ENCODE measurements around the gene TIMM17B. TPM values are rescaled to one million over a fixed set of nuclear protein-coding genes. Genes with fewer than 3 reads are reported as not detected.
A peak's percentile ranks its signal among the peaks of the same experiment; 100 is the strongest.

The TIMM17B gene
- polyA plus RNA-seq, 6 donors from 2014 or later: 77.1 to 97.2 (median 86.4) TPM

GRCh38 chrX:48914593-48915493 lies 17.3 kb upstream of the TIMM17B start:
- no peaks in the 10 kb centered on the region for H3K27me3 Mint-ChIP-seq
- peaks cover 48 to 70% (median 51%) of the 10 kb centered on the region in 3 donors for H3K4me1 Mint-ChIP-seq
- ATAC-seq (ENCODE audit: low read depth in 2 of 2): no peak
- H3K27ac Mint-ChIP-seq: peak overlapping the region in 5 of 6 donors; percentile 63 to 96 (median 94)
- no peak for DNase-seq
- H3K36me3 Mint-ChIP-seq: peaks cover 11 to 17% of the 10 kb centered on the region in 2 donors
- H3K4me3 Mint-ChIP-seq: peak overlapping the region in 7 of 8 donors; percentile 42 to 95 (median 79)
- H3K9me3 Mint-ChIP-seq: peaks cover 0 to 7% (median 0%) of the 10 kb centered on the region in 7 donors

DNA sequence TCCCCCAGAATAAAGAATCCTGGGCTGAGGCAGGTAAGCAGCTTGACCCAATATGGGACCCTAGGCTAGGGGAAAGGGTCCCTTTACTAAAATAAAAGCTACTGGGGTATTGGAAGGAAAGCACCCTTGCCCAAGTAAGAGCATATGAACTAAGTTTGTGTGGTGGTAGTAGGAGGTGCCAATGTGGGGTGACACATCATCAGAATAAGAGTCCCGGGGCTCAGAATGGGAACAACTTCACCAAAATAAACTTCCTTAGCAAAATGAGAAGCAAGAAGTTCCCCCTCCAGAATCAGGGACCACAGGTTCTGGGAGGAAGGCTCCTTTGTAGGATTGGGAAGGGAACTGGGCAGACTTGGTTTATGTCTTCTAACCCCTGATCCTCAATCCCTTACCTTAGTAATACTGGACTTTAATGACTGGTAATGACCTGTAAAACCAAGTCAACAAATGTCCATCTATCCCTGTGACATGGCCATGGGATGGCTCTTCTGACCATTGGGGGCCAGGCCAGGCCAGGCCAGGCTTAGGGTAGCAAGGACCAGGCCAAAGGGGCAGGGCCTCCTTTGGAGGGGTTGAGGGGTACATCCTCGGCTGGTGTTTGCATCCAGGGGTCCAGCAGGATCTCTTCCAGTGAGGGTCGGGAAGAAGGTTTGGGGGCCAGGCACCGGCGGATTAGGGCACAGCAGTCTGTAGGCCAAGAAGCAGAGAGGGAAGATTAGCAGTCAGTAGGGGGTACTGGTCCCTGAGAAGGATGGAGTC lies 16.2 kb upstream of the TIMM17B start:
- Mint-ChIP-seq H3K27me3 (no peaks in the 10 kb centered on the region), H3K27ac (peak overlapping the region; percentile 23 to 96 (median 70)), H3K4me1 (peaks cover 42 to 67% (median 44%) of the 10 kb centered on the region in 3 donors), H3K4me3 (peak overlapping the region in 6 of 8 donors; percentile 29 to 93 (median 47)), H3K36me3 (peaks cover 11 to 17% of the 10 kb centered on the region in 2 donors), H3K9me3 (peaks cover 0 to 7% (median 0%) of the 10 kb centered on the region in 7 donors)
- ATAC-seq (ENCODE audit: low read depth in 2 of 2) (no peak), DNase-seq (no peak)

DNA sequence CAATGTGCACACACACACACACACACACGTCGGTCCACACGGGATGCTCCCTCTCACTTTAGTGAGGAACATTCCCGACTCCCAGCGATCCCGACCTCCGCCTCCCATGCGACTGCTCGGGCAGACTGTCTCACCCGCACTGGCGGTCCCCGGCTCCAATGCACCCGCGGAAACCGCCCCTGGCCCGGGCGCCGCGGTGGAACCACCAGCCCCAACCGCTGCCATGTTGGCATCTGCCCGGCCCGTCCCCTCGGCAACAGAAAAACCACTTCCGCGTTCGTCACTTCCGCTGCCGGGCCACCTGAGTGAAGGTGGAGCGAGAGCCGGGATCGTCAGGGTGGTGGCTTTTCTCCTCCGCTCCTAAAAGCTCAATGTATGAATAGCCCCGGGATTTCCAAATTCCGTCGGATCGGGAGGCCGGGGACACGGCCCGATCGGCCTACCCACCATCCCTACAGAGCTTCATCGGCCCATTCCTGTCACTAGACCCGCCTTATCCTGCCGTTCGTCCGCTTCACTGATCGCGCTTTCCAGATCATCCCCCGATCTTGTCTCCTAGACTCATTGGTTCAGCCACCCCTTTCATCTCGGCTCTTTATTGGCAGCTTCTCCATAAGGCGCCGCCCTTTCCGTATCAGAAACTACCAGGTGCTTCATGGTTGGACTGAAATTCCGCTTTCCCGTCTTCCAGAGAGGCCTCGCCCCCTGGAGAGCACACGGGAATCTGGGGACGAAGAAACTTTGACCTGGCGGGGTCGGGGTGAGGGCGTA lies 14.0 kb upstream of the TIMM17B start, which contains the start of gene SLC35A2:
Gene SLC35A2 (minus strand): TSS at position 235 of the 771 bp plus-strand sequence. CDS start 10 bp downstream, at position 225.
- Mint-ChIP-seq H3K4me1 (peaks cover 30 to 53% (median 32%) of the 10 kb centered on the region in 3 donors), H3K27ac (peak within 1 kb of the TSS; percentile 95 to 99 (median 96))

DNA sequence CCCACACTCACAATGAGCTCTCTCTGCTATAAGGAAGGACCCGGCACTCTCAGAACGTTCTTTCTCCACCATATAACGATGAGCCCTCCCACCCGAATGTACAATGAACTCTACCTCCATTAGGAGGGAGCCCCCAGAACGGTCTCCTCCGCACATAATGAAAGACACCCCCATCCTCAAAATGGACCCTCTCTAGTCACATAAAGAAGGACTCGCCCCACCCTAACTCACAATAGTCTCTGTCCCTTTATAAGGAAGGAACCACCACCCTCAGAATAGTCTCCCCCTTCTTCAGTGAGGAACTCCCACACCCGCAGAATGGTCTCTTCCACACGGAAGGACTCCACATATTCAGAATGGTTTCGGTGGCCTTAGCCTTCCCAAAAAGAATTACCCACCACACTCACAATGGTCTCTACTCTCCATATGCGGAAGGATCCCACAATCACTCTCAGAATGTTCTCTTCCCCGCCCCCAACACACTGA lies 13.4 kb upstream of the TIMM17B start:
- ATAC-seq (ENCODE audit: low read depth in 2 of 2) (peak; percentile 19 to 29), DNase-seq (no peak)
- Mint-ChIP-seq H3K4me1 (peaks cover 30 to 47% (median 32%) of the 10 kb centered on the region in 3 donors), H3K4me3 (peak overlapping the region; percentile 78 to 95 (median 92)), H3K36me3 (no peaks in the 10 kb centered on the region), H3K27ac (peak overlapping the region; percentile 95 to 99 (median 96)), H3K9me3 (peaks cover 0 to 3% (median 0%) of the 10 kb centered on the region in 7 donors), H3K27me3 (no peaks in the 10 kb centered on the region)

More for the DNA sequence above, 14.0 kb upstream of the TIMM17B start, which contains the start of gene SLC35A2:
- DNase-seq (peak; percentile 82), ATAC-seq (ENCODE audit: low read depth in 2 of 2) (peak; percentile 74 to 78)
- H3K27me3 Mint-ChIP-seq: no peaks in the 10 kb centered on the region
- no peaks in the 10 kb centered on the region for H3K36me3 Mint-ChIP-seq
- peak within 1 kb of the TSS; percentile 78 to 95 (median 92) for H3K4me3 Mint-ChIP-seq
- H3K9me3 Mint-ChIP-seq: peaks cover 0 to 3% (median 0%) of the 10 kb centered on the region in 7 donors

DNA sequence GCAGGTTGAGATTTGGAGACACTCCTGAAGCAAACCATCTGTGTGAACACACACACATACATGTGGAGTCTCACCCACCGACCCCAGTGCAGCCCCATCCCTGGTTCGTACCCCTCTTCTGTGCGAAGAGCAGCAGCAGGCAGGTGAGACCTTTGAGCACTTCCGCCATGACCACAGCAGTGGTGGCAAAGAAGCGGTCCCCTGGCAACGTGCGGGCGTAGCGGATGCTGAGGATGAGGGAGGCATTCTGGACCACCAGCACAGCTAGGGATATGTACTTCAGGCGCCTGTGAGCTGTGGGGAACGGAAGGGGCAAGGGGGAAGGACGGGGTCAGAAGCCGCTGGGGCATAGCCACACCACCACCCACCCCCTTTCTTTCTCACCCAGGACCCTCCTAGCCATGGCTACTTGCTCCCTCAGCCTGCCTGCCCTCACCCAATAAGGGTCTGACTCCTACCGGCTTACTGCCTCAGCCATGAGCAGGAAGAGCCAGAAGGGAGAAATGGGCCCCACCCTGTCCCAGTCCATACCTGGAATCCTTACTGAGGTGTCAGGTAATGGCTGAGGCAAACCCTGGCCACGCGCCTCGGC lies 12.2 kb upstream of the TIMM17B start:
- no peak for ATAC-seq (ENCODE audit: low read depth in 2 of 2)
- Mint-ChIP-seq H3K4me3 (peak overlapping the region in 4 of 8 donors; percentile 50 to 93 (median 91)), H3K27ac (peak overlapping the region in 1 of 6 donors; percentile 95), H3K9me3 (peaks cover 0 to 3% (median 0%) of the 10 kb centered on the region in 7 donors), H3K27me3 (no peaks in the 10 kb centered on the region), H3K4me1 (peaks cover 27 to 38% (median 32%) of the 10 kb centered on the region in 3 donors), H3K36me3 (no peaks in the 10 kb centered on the region)
- DNase-seq: no peak

- Mint-ChIP-seq H3K27ac (peak overlapping the region in 2 of 6 donors; percentile 21 to 59), H3K4me3 (peak overlapping the region in 1 of 8 donors; percentile 93), H3K27me3 (no peaks in the 10 kb centered on the region), H3K4me1 (peaks cover 19 to 27% (median 21%) of the 10 kb centered on the region in 3 donors), H3K36me3 (no peaks in the 10 kb centered on the region), H3K9me3 (peaks cover 0 to 3% (median 0%) of the 10 kb centered on the region in 7 donors)
- ATAC-seq (ENCODE audit: low read depth in 2 of 2) (no peak), DNase-seq (no peak)
These were observed 11.0 kb upstream of the TIMM17B start for GRCh38 chrX:48908600-48908999.

GRCh38 chrX:48905090-48905790 lies 7.7 kb upstream of the TIMM17B start:
- Mint-ChIP-seq H3K9me3 (no peaks in the 10 kb centered on the region), H3K36me3 (peaks cover 0 to 7% of the 10 kb centered on the region in 2 donors), H3K27ac (peak overlapping the region in 1 of 6 donors; percentile 59), H3K4me3 (peak overlapping the region in 1 of 8 donors; percentile 12), H3K27me3 (no peaks in the 10 kb centered on the region), H3K4me1 (peaks cover under 1 to 4% (median 4%) of the 10 kb centered on the region in 3 donors)
- DNase-seq: no peak
- no peak for ATAC-seq (ENCODE audit: low read depth in 2 of 2)

- no peaks in the 10 kb centered on the region for H3K27me3 Mint-ChIP-seq
- no peak for DNase-seq
- H3K4me3 Mint-ChIP-seq: peak overlapping the region in 1 of 8 donors; percentile 15
- H3K4me1 Mint-ChIP-seq: peaks cover 2 to 4% (median 4%) of the 10 kb centered on the region in 3 donors
- no peaks in the 10 kb centered on the region for H3K9me3 Mint-ChIP-seq
- no peak for ATAC-seq (ENCODE audit: low read depth in 2 of 2)
- peaks cover 0 to 7% of the 10 kb centered on the region in 2 donors for H3K36me3 Mint-ChIP-seq
- no peak overlapping the region for H3K27ac Mint-ChIP-seq
These were observed 7.1 kb upstream of the TIMM17B start for GRCh38 chrX:48904626-48905025.

GRCh38 chrX:48904180-48904579 lies 6.6 kb upstream of the TIMM17B start:
- peaks cover 2 to 4% (median 4%) of the 10 kb centered on the region in 3 donors for H3K4me1 Mint-ChIP-seq
- peaks cover 0 to 7% of the 10 kb centered on the region in 2 donors for H3K36me3 Mint-ChIP-seq
- ATAC-seq (ENCODE audit: low read depth in 2 of 2): no peak

DNA sequence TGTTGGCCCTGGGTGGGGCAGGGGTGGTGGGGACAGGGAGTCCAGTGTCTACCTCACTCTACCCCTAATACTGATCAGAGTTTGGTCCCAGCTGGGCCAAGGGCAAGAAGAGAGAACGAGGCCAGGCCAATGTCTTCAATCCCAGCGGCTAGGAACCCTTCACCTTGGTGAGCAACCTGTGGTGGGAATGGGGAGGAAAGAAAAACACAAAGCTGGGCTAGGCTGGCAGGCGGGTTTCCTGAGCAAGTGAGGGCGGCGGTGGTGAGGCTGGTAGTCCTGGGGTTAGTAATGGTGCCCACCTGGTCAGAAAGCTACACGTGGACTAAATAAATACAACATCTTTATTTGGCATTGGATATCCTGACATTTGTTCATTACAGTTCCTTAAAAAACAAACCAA lies 5.7 kb upstream of the TIMM17B start:
- Mint-ChIP-seq H3K27me3 (no peaks in the 10 kb centered on the region), H3K4me3 (no peak overlapping the region), H3K9me3 (no peaks in the 10 kb centered on the region), H3K27ac (peak overlapping the region in 2 of 6 donors; percentile 77 to 85), H3K36me3 (peaks cover 0 to 7% of the 10 kb centered on the region in 2 donors), H3K4me1 (peaks cover 4 to 6% (median 6%) of the 10 kb centered on the region in 3 donors)
- ATAC-seq (ENCODE audit: low read depth in 2 of 2) (no peak), DNase-seq (no peak)

More at GRCh38 chrX:48904180-48904579, 6.6 kb upstream of the TIMM17B start:
- H3K27me3 Mint-ChIP-seq: no peaks in the 10 kb centered on the region
- H3K4me3 Mint-ChIP-seq: no peak overlapping the region
- no peak overlapping the region for H3K27ac Mint-ChIP-seq
- no peak for DNase-seq
- H3K9me3 Mint-ChIP-seq: no peaks in the 10 kb centered on the region

DNA sequence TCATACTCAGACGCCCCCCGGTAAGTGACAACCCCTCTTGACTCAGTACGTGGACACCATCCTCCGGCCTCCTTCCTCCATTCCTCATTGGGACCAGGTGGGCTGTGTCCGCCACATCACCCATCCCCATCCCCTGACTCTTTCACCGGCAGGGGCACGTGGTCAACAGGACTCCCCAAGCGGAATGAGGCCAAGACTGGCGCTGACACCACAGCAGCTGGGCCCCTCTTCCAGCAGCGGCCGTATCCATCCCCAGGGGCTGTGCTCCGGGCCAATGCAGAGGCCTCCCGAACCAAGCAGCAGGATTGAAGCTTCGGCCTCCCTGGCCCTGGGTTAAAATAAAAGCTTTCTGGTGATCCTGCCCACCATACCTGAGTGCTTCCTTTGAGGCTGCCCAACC lies 5.2 kb upstream of the TIMM17B start:
- no peak for ATAC-seq (ENCODE audit: low read depth in 2 of 2)
- DNase-seq: no peak
- no peaks in the 10 kb centered on the region for H3K27me3 Mint-ChIP-seq
- peak overlapping the region in 2 of 6 donors; percentile 24 to 36 for H3K27ac Mint-ChIP-seq
- peaks cover 5 to 10% (median 9%) of the 10 kb centered on the region in 3 donors for H3K4me1 Mint-ChIP-seq
- H3K4me3 Mint-ChIP-seq: no peak overlapping the region
- H3K36me3 Mint-ChIP-seq: peaks cover 0 to 7% of the 10 kb centered on the region in 2 donors
- H3K9me3 Mint-ChIP-seq: no peaks in the 10 kb centered on the region
